ENCODE results near the gene PIP4K2A. TPM values are rescaled to one million over a fixed set of nuclear protein-coding genes. Genes with fewer than 3 reads are reported as not detected.

The PIP4K2A gene
- total and polyA plus RNA-seq, 2 of the 8 experiments (the other 6 are each of a cell fraction or from before 2014, with no cell fraction given), result 19.0 to 60.9 TPM

DNA sequence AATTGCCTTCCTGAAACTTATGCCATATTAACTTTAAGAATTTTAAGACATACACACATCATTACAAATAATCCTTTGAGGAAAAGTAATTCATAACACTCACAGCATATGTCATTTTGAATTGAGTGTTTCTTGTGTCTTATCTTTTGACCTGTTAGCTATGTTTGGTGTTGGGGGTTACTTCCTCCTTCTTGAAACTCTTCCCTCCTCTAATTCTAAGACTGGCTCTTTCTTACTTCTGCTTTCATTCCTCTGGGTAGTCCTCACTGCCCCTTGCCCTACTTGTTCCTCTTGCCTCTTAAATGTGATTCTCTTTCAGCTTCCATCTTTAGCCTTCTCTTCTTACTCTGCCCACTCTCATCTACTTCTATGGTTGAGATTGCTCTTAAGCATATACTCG is 28.3 kb upstream of the PIP4K2A start:
- ChIA-PET CTCF (ENCODE audit: partially characterized antibody) (interaction anchor here (0.7 kb wide), 1 partner anchor 387 kb away, joined by 3 read pairs; no protein-coding TSS in a partner anchor), POLR2A (ENCODE audit: partially characterized antibody) (no interaction called here)
- TF ChIP-seq, protein P1, sequence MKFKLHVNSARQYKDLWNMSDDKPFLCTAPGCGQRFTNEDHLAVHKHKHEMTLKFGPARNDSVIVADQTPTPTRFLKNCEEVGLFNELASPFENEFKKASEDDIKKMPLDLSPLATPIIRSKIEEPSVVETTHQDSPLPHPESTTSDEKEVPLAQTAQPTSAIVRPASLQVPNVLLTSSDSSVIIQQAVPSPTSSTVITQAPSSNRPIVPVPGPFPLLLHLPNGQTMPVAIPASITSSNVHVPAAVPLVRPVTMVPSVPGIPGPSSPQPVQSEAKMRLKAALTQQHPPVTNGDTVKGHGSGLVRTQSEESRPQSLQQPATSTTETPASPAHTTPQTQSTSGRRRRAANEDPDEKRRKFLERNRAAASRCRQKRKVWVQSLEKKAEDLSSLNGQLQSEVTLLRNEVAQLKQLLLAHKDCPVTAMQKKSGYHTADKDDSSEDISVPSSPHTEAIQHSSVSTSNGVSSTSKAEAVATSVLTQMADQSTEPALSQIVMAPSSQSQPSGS (IDR thresholded peaks at IDR 0.05; ENCODE audit: low read length), result no peak
- TF ChIP-seq RFX5 (IDR thresholded peaks at IDR 0.05; ENCODE audit: borderline replicate concordance, low read depth, low read length) (no peak), POLR2AphosphoS5 (IDR thresholded peaks at IDR 0.05; ENCODE audit: low read depth, low read length) (no peak), RAD21 (IDR thresholded peaks at IDR 0.05 in 1 of 2, conservative IDR thresholded peaks at IDR 0.05 in 1 of 2; ENCODE audit: low read depth in 2 of 2, low read length in 2 of 2) (no peak), MAFK (IDR thresholded peaks at IDR 0.05; ENCODE audit: low read depth, low read length) (no peak), CREB1 (IDR thresholded peaks at IDR 0.05) (no peak), ASH2L (IDR thresholded peaks at IDR 0.05; ENCODE audit: low read length) (no peak), NANOG (IDR thresholded peaks at IDR 0.05; ENCODE audit: insufficient read depth, low read depth, low read length, poor library complexity, severe bottlenecking) (no peak), SP4 (IDR thresholded peaks at IDR 0.05; ENCODE audit: low read length) (no peak), PHF8 (conservative IDR thresholded peaks at IDR 0.05; ENCODE audit: low read depth, low read length) (no peak), SP1 (IDR thresholded peaks at IDR 0.05; ENCODE audit: low read depth, low read length) (no peak)
- TF ChIP-seq, protein P2, sequence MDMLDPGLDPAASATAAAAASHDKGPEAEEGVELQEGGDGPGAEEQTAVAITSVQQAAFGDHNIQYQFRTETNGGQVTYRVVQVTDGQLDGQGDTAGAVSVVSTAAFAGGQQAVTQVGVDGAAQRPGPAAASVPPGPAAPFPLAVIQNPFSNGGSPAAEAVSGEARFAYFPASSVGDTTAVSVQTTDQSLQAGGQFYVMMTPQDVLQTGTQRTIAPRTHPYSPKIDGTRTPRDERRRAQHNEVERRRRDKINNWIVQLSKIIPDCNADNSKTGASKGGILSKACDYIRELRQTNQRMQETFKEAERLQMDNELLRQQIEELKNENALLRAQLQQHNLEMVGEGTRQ (IDR thresholded peaks at IDR 0.05; ENCODE audit: low read length), result no peak
- H3K14ac ChIP-seq (ENCODE audit: insufficient read length), result no peak overlapping the region
- no peak overlapping the region for H4K5ac ChIP-seq (ENCODE audit: insufficient read length, low read depth, low read length)
- no peak overlapping the region for H3K56ac ChIP-seq (replicated peaks; ENCODE audit: insufficient read length, low read depth, low read length)
- no peak overlapping the region for H2BK20ac ChIP-seq (ENCODE audit: low read length)
- H3K18ac ChIP-seq (ENCODE audit: extremely low read depth, low read length), result no peak overlapping the region
- H2BK15ac ChIP-seq (ENCODE audit: low read length), result no peak overlapping the region
- H4K91ac ChIP-seq (replicated peaks; ENCODE audit: insufficient read length, low read length), result no peak overlapping the region
- H4K8ac ChIP-seq (ENCODE audit: extremely low read depth, insufficient read depth, low read length), result no peak overlapping the region
- H3K9me3 ChIP-seq (ENCODE audit: insufficient read depth in 2 of 2, low read depth in 1 of 2, low read length in 1 of 2), result no peaks in the 10 kb centered on the region
- no peak overlapping the region for H3K4me2 ChIP-seq (ENCODE audit: insufficient read depth in 1 of 2, low read depth in 2 of 2, low read length in 2 of 2)
- no peak overlapping the region for H3K23ac ChIP-seq (ENCODE audit: insufficient read length)
- no peaks in the 10 kb centered on the region for H3K4me1 ChIP-seq (replicated peaks in 1 of 4; ENCODE audit: control insufficient read depth in 3 of 4, insufficient read depth in 4 of 4, low read length in 3 of 4)
- H3K27ac ChIP-seq (ENCODE audit: low read depth, low read length), result no peak overlapping the region
- H2BK120ac ChIP-seq (replicated peaks; ENCODE audit: low read depth, low read length), result no peak overlapping the region
- no peak overlapping the region for H2BK12ac ChIP-seq (ENCODE audit: low read depth, low read length)
- H2AK5ac ChIP-seq (ENCODE audit: low read depth, low read length), result no peak overlapping the region
- 93% methylated on average over 1 of the region's 1 CpG; no CpG with 5 or more reads in 1 of the 2 experiments for WGBS, 2 experiments (ENCODE audit: extremely low coverage in 1 of 2, insufficient coverage in 1 of 2, insufficient read length in 1 of 2, insufficient replicate concordance in 2 of 2, low coverage in 1 of 2, low lambda C conversion rate in 2 of 2, missing lambda C conversion rate in 1 of 2)
- no peak overlapping the region for H2AFZ ChIP-seq (ENCODE audit: low read length)
- no peaks in the 10 kb centered on the region for H3K23me2 ChIP-seq (ENCODE audit: low read depth, low read length)
- no peaks in the 10 kb centered on the region for H3K36me3 ChIP-seq (ENCODE audit: control insufficient read depth in 2 of 4, insufficient read depth in 4 of 4, low read length in 3 of 4)
- H3K4ac ChIP-seq (replicated peaks; ENCODE audit: insufficient read length, low read depth, low read length), result no peak overlapping the region
- no peaks in the 10 kb centered on the region for H3K79me1 ChIP-seq (ENCODE audit: low read depth, low read length)
- no peak overlapping the region for H2BK5ac ChIP-seq (ENCODE audit: low read depth, low read length)
- H3K79me2 ChIP-seq (ENCODE audit: control insufficient read depth in 1 of 2, insufficient read depth in 2 of 2, low read length in 2 of 2), result no peaks in the 10 kb centered on the region
- DNase-seq (ENCODE audit: low read depth in 1 of 2, low spot score in 2 of 2) (no peak), FAIRE-seq (no peak)
- H3K27me3 ChIP-seq (replicated peaks in 1 of 4; ENCODE audit: control insufficient read depth in 3 of 4, extremely low read depth in 1 of 4, insufficient read depth in 3 of 4, low read length in 3 of 4), result no peaks in the 10 kb centered on the region
- no peak overlapping the region for H3K4me3 ChIP-seq (ENCODE audit: extremely low read depth in 1 of 4, insufficient read depth in 2 of 4, low read depth in 3 of 4, low read length in 4 of 4)
- H3K9ac ChIP-seq (replicated peaks in 1 of 4; ENCODE audit: extremely low read depth in 1 of 4, low read depth in 3 of 4, low read length in 3 of 4), result no peak overlapping the region
- H4K20me1 ChIP-seq (replicated peaks in 1 of 2; ENCODE audit: control insufficient read depth in 1 of 2, insufficient read depth in 2 of 2, low read length in 2 of 2), result no peaks in the 10 kb centered on the region

All from H1 (cell line).